B cell (primary cell): ENCODE data around the gene SLIT3.

ENCODE experiments used
- CTCF ChIP-seq: fragments of 200-600 bp; IDR thresholded peaks from one replicate; pipeline ENCODE4 v1.8.0; 2022; ENCODE audit warnings: antibody characterized with exemption, mild to moderate bottlenecking
- EZH2 ChIP-seq: IDR thresholded peaks from 2 replicates; pipeline ENCODE4 v1.6.1; 2012; ENCODE audit warnings: borderline replicate concordance, low read depth, mild to moderate bottlenecking, moderate library complexity, low read length; ENCODE audit not compliant: insufficient read depth, poor library complexity, severe bottlenecking

GRCh38 chr5:169339869-169340268 is 38.9 kb upstream of the SLIT3 start:
- TF ChIP-seq CTCF, result no peak
- TF ChIP-seq EZH2, result no peak
